Measurements from ENCODE around the gene MRPL27.

Gene MRPL27

GRCh38 chr17:50345432-50346312 lies 27.3 kb downstream of the MRPL27 start, which contains the start of gene XYLT2:
Gene XYLT2, plus strand, starts transcription at chr17:50346126. Its CDS starts 15 bp downstream, at chr17:50346141.
- no peak for DNase-seq (ENCODE audit: low read depth, low spot score)

GRCh38 chr17:50344731-50345365 lies 28.1 kb downstream of the MRPL27 start:
- DNase-seq (ENCODE audit: low read depth, low spot score): no peak

- no peak for DNase-seq (ENCODE audit: low read depth, low spot score)
Observed at GRCh38 chr17:50339381-50339780, 33.6 kb downstream of the MRPL27 start.

GRCh38 chr17:50338645-50339044 lies 34.3 kb downstream of the MRPL27 start:
- no peak for DNase-seq (ENCODE audit: low read depth, low spot score)

- DNase-seq (ENCODE audit: low read depth, low spot score): no peak
Observed at GRCh38 chr17:50337956-50338355, 35.0 kb downstream of the MRPL27 start.

- DNase-seq (ENCODE audit: low read depth, low spot score): peak; percentile 72
Observed at GRCh38 chr17:50333291-50334057, 39.5 kb downstream of the MRPL27 start.

GRCh38 chr17:50332196-50332595 lies 40.8 kb downstream of the MRPL27 start:
- DNase-seq (ENCODE audit: low read depth, low spot score): no peak

GRCh38 chr17:50331085-50331791 lies 41.7 kb downstream of the MRPL27 start:
- DNase-seq (ENCODE audit: low read depth, low spot score): no peak

GRCh38 chr17:50330151-50330775 lies 42.7 kb downstream of the MRPL27 start:
- no peak for DNase-seq (ENCODE audit: low read depth, low spot score)

- no peak for DNase-seq (ENCODE audit: low read depth, low spot score)
Observed at GRCh38 chr17:50329716-50330115, 43.3 kb downstream of the MRPL27 start.

GRCh38 chr17:50328363-50329325 lies 44.3 kb downstream of the MRPL27 start:
- DNase-seq (ENCODE audit: low read depth, low spot score): no peak

GRCh38 chr17:50326831-50327364 lies 46.1 kb downstream of the MRPL27 start:
- no peak for DNase-seq (ENCODE audit: low read depth, low spot score)

GRCh38 chr17:50325906-50326305 lies 47.1 kb downstream of the MRPL27 start:
- no peak for DNase-seq (ENCODE audit: low read depth, low spot score)

GRCh38 chr17:50323060-50323459 lies 49.9 kb downstream of the MRPL27 start:
- no peak for DNase-seq (ENCODE audit: low read depth, low spot score)

GRCh38 chr17:50322271-50322670 lies 50.7 kb downstream of the MRPL27 start:
- no peak for DNase-seq (ENCODE audit: low read depth, low spot score)

GRCh38 chr17:50319306-50320004 lies 53.5 kb downstream of the MRPL27 start:
- DNase-seq (ENCODE audit: low read depth, low spot score): no peak

- DNase-seq (ENCODE audit: low read depth, low spot score): no peak
Observed at GRCh38 chr17:50318501-50319285, 54.3 kb downstream of the MRPL27 start.
